AG09319 (cell line): ENCODE results near the gene PRDX1.
"Not testable (repeated sequence)": the region's sequence is repeated elsewhere in the genome, so short reads cannot be mapped to it uniquely, and the experiment has no call there.

ENCODE experiments used
- DNase-seq: peaks from one replicate; pipeline ENCODE4 v3.0.0-alpha.2; 2010; ENCODE audit warnings: low read depth; ENCODE audit errors: extremely low read depth
- CTCF ChIP-seq: IDR thresholded peaks from 2 replicates; pipeline ENCODE4 v1.5.1; 2011; ENCODE audit warnings: low read depth, mild to moderate bottlenecking, inconsistent platforms, low read length, moderate library complexity

The PRDX1 gene

GRCh38 chr1:45518910-45519309 lies 2.8 kb downstream of the PRDX1 start:
- no peak for TF ChIP-seq CTCF
- no peak for DNase-seq

- DNase-seq = not testable (repeated sequence)
These were observed 3.3 kb downstream of the PRDX1 start for GRCh38 chr1:45518366-45518765.

GRCh38 chr1:45516465-45516864 lies 5.2 kb downstream of the PRDX1 start:
- TF ChIP-seq CTCF = no peak
- no peak for DNase-seq

GRCh38 chr1:45516036-45516435 lies 5.6 kb downstream of the PRDX1 start:
- DNase-seq = no peak
- TF ChIP-seq CTCF = no peak

- not testable (repeated sequence) for DNase-seq
These were observed 8.0 kb downstream of the PRDX1 start for GRCh38 chr1:45513532-45514260.

- DNase-seq = no peak
- TF ChIP-seq CTCF = peak; percentile 65
These were observed 9.0 kb downstream of the PRDX1 start for GRCh38 chr1:45512641-45513054.

GRCh38 chr1:45510972-45511527 lies 10.6 kb downstream of the PRDX1 start:
- no peak for TF ChIP-seq CTCF
- no peak for DNase-seq

GRCh38 chr1:45510036-45510971 lies 11.4 kb downstream of the PRDX1 start:
- no peak for TF ChIP-seq CTCF
- DNase-seq = no peak
